Activated B cell treated with CpG ODN at 0.5 μM for 24 hours (primary cell): ENCODE results near the gene PGAP3. TPM values are rescaled to one million over a fixed set of nuclear protein-coding genes. Genes with fewer than 3 reads are reported as not detected.

Experiments
- ATAC-seq: fragments of 200-7000 bp; cut with Tn5 transposase; one replicate; pipeline ENCODE4 v1.10.0; 2021; ENCODE audit warnings: low read depth, mild to moderate bottlenecking, moderate library complexity
- CTCF ChIA-PET: fragments of 350-600 bp; sonication (Branson Sonifier 250); formaldehyde crosslinking; loops from one replicate; lab custom pipeline; 2021; ENCODE audit warnings: antibody characterized with exemption; lab: Charles Lee
- POLR2A ChIA-PET: fragments of 350-600 bp; sonication (Branson Sonifier 250); formaldehyde crosslinking; loops from one replicate; lab custom pipeline; 2021; ENCODE audit warnings: antibody characterized with exemption; lab: Charles Lee
- DNase-seq: peaks from one replicate; pipeline ENCODE4 v3.0.0; 2022
- H3K27ac Mint-ChIP-seq: one replicate; pipeline ENCODE4 v1.8.0; 2020; ENCODE audit warnings: mixed read lengths
- H3K27me3 Mint-ChIP-seq: one replicate; pipeline ENCODE4 v1.8.0; 2021; ENCODE audit warnings: mixed read lengths
- H3K36me3 Mint-ChIP-seq: one replicate; pipeline ENCODE4 v1.8.0; 2021; ENCODE audit warnings: low read depth, mixed read lengths
- H3K4me1 Mint-ChIP-seq: one replicate; pipeline ENCODE4 v1.8.0; 2021; ENCODE audit warnings: mixed read lengths
- H3K4me3 Mint-ChIP-seq: one replicate; pipeline ENCODE4 v1.8.0; 2020; ENCODE audit warnings: mild to moderate bottlenecking, mixed read lengths
- H3K9me3 Mint-ChIP-seq: one replicate; pipeline ENCODE4 v1.8.0; 2020; ENCODE audit warnings: mixed read lengths
- intact Hi-C: fragments of 100-400 bp; cut with micrococcal nuclease; formaldehyde crosslinking; loops from one replicate; pipeline ENCODE4 v1.15.1; 2024
- total RNA-seq: library from RNA; stranded (reverse); gene quantifications from 2 replicates; pipeline ENCODE4 v1.2.3, GENCODE V29; 2022
- TF ChIP-seq, protein P1 (sequence below): fragments of 200-600 bp; IDR thresholded peaks from one replicate; pipeline ENCODE4 v1.8.0; 2022; ENCODE audit warnings: antibody characterized with exemption, mild to moderate bottlenecking

Gene PGAP3
- total RNA-seq, 1 donor from 2014 or later = 24.0 TPM

GRCh38 chr17:39675390-39676082, 12.3 kb downstream of the PGAP3 start:
- Mint-ChIP-seq H3K4me3 (peak overlapping the region; percentile 41), H3K9me3 (no peaks in the 10 kb centered on the region), H3K36me3 (peaks cover 3% of the 10 kb centered on the region), H3K27ac (peak overlapping the region; percentile 90), H3K27me3 (no peaks in the 10 kb centered on the region), H3K4me1 (peaks cover 81% of the 10 kb centered on the region)
- CTCF ChIA-PET = interaction anchor here (1.0 to 2.2 kb wide), 6 partner anchors 10 to 56 kb away, joined by 3 to 9 read pairs (median 4); partner anchors contain the start of genes PGAP3 and TCAP
- ATAC-seq (no peak), DNase-seq (no peak)
- TF ChIP-seq, protein P1, sequence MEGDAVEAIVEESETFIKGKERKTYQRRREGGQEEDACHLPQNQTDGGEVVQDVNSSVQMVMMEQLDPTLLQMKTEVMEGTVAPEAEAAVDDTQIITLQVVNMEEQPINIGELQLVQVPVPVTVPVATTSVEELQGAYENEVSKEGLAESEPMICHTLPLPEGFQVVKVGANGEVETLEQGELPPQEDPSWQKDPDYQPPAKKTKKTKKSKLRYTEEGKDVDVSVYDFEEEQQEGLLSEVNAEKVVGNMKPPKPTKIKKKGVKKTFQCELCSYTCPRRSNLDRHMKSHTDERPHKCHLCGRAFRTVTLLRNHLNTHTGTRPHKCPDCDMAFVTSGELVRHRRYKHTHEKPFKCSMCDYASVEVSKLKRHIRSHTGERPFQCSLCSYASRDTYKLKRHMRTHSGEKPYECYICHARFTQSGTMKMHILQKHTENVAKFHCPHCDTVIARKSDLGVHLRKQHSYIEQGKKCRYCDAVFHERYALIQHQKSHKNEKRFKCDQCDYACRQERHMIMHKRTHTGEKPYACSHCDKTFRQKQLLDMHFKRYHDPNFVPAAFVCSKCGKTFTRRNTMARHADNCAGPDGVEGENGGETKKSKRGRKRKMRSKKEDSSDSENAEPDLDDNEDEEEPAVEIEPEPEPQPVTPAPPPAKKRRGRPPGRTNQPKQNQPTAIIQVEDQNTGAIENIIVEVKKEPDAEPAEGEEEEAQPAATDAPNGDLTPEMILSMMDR = no peak
- intact Hi-C loops = loop anchor here (1.0 kb wide), 1 partner anchor 8 kb away; no protein-coding TSS in a partner anchor
- POLR2A ChIA-PET = interaction anchor here (0.6 to 3.0 kb wide), 7 partner anchors 10 to 147 kb away, joined by 3 to 23 read pairs (median 5); partner anchors contain the start of genes MIEN1, PGAP3 and TCAP

DNA sequence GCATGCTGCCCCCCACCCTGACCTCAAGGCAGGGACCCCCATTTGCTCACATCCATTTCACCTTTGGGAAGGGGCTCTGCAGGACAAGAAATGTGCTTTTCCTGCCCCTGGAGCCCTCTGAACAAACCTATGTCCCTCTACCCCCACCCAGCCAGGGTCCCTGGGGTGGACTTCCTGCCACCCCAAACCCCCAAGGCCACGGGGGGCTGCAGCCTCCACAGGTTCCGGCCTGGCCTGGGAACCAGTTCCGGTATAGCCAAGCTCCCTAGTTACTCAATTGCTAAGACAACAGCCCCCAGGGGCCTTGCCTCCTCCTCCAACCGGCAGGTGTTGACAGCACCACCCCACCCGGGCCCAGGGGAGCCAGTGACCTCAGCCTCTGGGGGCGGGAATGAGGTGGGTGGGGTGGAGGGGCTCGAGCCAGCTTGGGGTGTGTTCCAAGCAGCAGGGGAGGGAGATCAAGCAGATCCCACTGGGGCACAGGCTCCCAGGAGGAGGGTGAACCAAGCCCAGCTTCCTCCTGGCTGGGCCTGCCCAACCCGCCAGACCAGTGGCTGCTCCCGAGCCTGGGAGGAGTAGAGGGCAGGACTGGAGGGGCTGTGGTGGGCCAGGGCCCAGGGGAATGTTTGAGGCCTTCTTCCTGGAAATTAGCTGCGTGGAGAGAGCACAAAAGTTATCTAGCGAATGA, 13.0 kb downstream of the PGAP3 start:
- no peaks in the 10 kb centered on the region for H3K9me3 Mint-ChIP-seq
- no peaks in the 10 kb centered on the region for H3K36me3 Mint-ChIP-seq
- intact Hi-C loops = no loop called here
- ChIA-PET POLR2A (interaction anchor here (0.7 to 3.0 kb wide), 6 partner anchors 9 to 124 kb away, joined by 3 to 23 read pairs (median 4); partner anchors contain the start of genes MIEN1, PGAP3 and TCAP), CTCF (interaction anchor here (1.2 to 2.2 kb wide), 5 partner anchors 13 to 55 kb away, joined by 3 to 9 read pairs (median 5); partner anchors contain the start of gene PGAP3)
- no peak overlapping the region for H3K4me3 Mint-ChIP-seq
- ATAC-seq (peak; percentile 73), DNase-seq (no peak)
- peak overlapping the region; percentile 90 for H3K27ac Mint-ChIP-seq
- no peaks in the 10 kb centered on the region for H3K27me3 Mint-ChIP-seq
- TF ChIP-seq, protein P1 = no peak
- H3K4me1 Mint-ChIP-seq = peaks cover 74% of the 10 kb centered on the region

DNA sequence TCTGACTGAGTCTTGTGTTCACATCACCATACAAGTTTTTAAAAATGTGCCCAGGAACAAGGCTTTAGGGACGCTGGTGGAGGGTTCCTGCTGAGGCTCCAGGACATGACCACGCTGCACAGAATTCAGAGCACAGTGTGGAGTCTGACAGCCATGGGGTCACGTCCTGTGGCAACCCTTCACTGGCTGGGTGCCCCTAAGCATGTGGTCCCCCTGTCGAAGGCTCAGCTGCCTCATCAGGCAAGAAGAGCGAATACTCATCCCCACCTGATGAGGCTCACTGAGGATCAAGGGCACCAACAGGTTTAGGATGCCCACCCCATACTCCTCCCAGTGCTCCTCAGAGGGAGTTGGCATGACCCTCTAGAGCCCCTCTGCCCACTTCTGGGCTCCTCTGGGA, 13.7 kb downstream of the PGAP3 start:
- Mint-ChIP-seq H3K27ac (peak overlapping the region; percentile 65), H3K9me3 (no peaks in the 10 kb centered on the region), H3K36me3 (no peaks in the 10 kb centered on the region), H3K27me3 (no peaks in the 10 kb centered on the region), H3K4me1 (peaks cover 67% of the 10 kb centered on the region), H3K4me3 (no peak overlapping the region)
- DNase-seq = no peak
- intact Hi-C loops = no loop called here
- TF ChIP-seq, protein P1 = no peak
- ChIA-PET CTCF (interaction anchor here (1.3 to 2.2 kb wide), 3 partner anchors 14 to 55 kb away, joined by 4 to 9 read pairs (median 5); partner anchors contain the start of gene PGAP3), POLR2A (interaction anchor here (0.6 to 3.0 kb wide), 7 partner anchors 8 to 123 kb away, joined by 3 to 23 read pairs (median 5); partner anchors contain the start of genes MIEN1, PGAP3 and TCAP)
- no peak for ATAC-seq

- DNase-seq (no peak), ATAC-seq (no peak)
- TF ChIP-seq, protein P1 = no peak
- intact Hi-C loops = no loop called here
- H3K36me3 Mint-ChIP-seq = no peaks in the 10 kb centered on the region
- H3K4me1 Mint-ChIP-seq = peaks cover 64% of the 10 kb centered on the region
- no peak overlapping the region for H3K4me3 Mint-ChIP-seq
- H3K27me3 Mint-ChIP-seq = peaks cover 3% of the 10 kb centered on the region
- peak overlapping the region; percentile 65 for H3K27ac Mint-ChIP-seq
- ChIA-PET CTCF (no interaction called here), POLR2A (interaction anchor here (0.6 kb wide), 1 partner anchor 56 kb away, joined by 5 read pairs; no protein-coding TSS in a partner anchor)
- H3K9me3 Mint-ChIP-seq = no peaks in the 10 kb centered on the region
Observed at GRCh38 chr17:39673335-39674081, 14.3 kb downstream of the PGAP3 start.
